Activated CD8-positive, alpha-beta memory T cell treated with anti-CD3 and anti-CD28 coated beads for 24 hours (primary cell): Measurements from ENCODE around the gene ATXN7L1.

ENCODE experiments used
- DNase-seq: peaks from one replicate; pipeline ENCODE4 v3.0.0-alpha.2; 2020

ATXN7L1 gene

GRCh38 chr7:105857009-105857952, 19.1 kb downstream of the ATXN7L1 start:
- peak; percentile 53 for DNase-seq

GRCh38 chr7:105854498-105854897, 21.9 kb downstream of the ATXN7L1 start:
- no peak for DNase-seq

GRCh38 chr7:105853931-105854419, 22.4 kb downstream of the ATXN7L1 start:
- peak; percentile 46 for DNase-seq

GRCh38 chr7:105851064-105851463, 25.3 kb downstream of the ATXN7L1 start:
- DNase-seq = peak; percentile 47

GRCh38 chr7:105849122-105849855, 27.1 kb downstream of the ATXN7L1 start:
- peak; percentile 83 for DNase-seq

GRCh38 chr7:105846404-105846803, 30.0 kb downstream of the ATXN7L1 start:
- DNase-seq = no peak

- peak; percentile 9 for DNase-seq
Measured at GRCh38 chr7:105844681-105845080, 31.7 kb downstream of the ATXN7L1 start.

- no peak for DNase-seq
Measured at GRCh38 chr7:105841866-105842265, 34.5 kb downstream of the ATXN7L1 start.

GRCh38 chr7:105840981-105841749, 35.2 kb downstream of the ATXN7L1 start:
- no peak for DNase-seq

- DNase-seq = no peak
Measured at GRCh38 chr7:105839266-105839665, 37.1 kb downstream of the ATXN7L1 start.

GRCh38 chr7:105838627-105839231, 37.7 kb downstream of the ATXN7L1 start:
- no peak for DNase-seq

GRCh38 chr7:105837765-105838626, 38.4 kb downstream of the ATXN7L1 start:
- DNase-seq = no peak

- DNase-seq = no peak
Measured at GRCh38 chr7:105835441-105835840, 41.0 kb downstream of the ATXN7L1 start.

- DNase-seq = no peak
Measured at GRCh38 chr7:105831824-105832535, 44.4 kb downstream of the ATXN7L1 start.

- no peak for DNase-seq
Measured at GRCh38 chr7:105831302-105831620, 45.1 kb downstream of the ATXN7L1 start.

- peak; percentile 45 for DNase-seq
Measured at GRCh38 chr7:105830405-105831301, 45.7 kb downstream of the ATXN7L1 start.

GRCh38 chr7:105829681-105830322, 46.6 kb downstream of the ATXN7L1 start:
- peak; percentile 32 for DNase-seq

GRCh38 chr7:105828141-105828540, 48.3 kb downstream of the ATXN7L1 start:
- peak; percentile 21 for DNase-seq

GRCh38 chr7:105827151-105827875, 49.1 kb downstream of the ATXN7L1 start:
- peak; percentile 15 for DNase-seq
